Activated CD4-positive, CD25-positive, alpha-beta regulatory T cell (primary cell): ENCODE measurements around the gene CTAG1B.
"Not testable (repeated sequence)": the region's sequence is repeated elsewhere in the genome, so short reads cannot be mapped to it uniquely, and the experiment has no call there.

Experiments used
- DNase-seq, 4 experiments: peaks; one replicate each; lab custom pipeline; 2025; lab: John Stamatoyannopoulos, UW

Gene CTAG1B

GRCh38 chrX:154582994-154583393, 36.1 kb downstream of the CTAG1B start:
- DNase-seq: not testable (repeated sequence)

DNA sequence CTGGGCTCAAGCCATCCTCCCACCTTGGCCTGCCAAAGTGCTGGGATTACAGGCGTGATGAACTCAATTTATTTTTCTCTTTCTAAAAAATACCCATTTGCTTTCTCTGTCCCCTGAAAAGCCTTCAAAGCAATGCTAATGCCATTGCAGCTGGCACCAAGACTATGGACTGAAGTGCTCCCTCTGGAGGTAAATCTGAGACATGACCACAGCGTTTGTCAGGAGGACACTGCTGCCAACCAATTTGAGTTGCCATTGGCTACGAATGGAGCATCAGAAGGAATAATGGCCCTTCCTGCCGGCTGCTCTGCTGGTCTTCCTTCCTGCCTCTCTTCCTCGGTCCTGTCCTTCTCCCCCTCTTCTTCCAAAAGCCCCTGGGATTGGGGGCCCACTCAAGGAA, 44.0 kb downstream of the CTAG1B start:
- not testable (repeated sequence) for DNase-seq

DNA sequence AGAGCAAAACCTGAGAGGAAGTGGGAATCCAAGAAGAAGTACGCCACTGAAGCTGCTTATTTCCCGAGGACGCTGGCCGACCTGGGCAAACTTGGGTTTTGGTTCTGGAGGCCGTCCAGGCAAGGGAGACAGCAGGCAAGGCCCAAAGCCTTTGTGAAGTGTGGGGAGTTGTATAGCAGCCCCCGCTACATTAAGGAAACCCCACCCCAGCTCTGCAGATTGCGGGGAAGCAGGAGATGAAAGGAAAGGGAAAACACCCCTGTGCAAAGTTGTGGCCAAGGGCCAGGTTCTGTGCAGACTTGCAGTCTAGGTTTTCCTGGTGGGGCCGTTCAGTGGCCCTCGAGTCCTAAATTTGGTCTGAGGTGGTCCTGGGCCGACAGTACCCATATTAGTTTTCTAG, 46.0 kb downstream of the CTAG1B start:
- DNase-seq: not testable (repeated sequence)

DNA sequence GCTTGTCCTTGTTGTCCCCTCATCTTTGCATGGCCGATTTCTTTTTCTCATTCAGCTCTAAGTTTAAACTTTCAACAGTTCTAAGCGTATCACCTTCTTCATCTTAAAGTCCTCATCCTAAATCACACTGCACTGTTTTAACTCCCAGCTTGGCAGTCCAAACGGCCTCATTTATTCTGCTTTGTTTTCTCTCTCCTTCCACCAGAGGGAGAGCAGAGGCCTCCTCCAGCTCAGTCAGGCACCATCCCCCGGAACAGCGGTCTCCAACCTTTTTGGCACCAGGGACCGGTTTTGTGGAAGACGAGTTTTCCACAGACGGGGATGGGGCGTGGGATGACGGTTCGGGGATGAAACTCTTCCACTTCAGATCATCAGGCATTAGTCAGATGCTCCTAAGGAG, 48.7 kb downstream of the CTAG1B start:
- not testable (repeated sequence) for DNase-seq
